ENCODE data around the gene GPALPP1. TPM values are rescaled to one million over a fixed set of nuclear protein-coding genes. Genes with fewer than 3 reads are reported as not detected.

GPALPP1 gene
- polyA plus RNA-seq, 4 donors: 6.8 to 32.5 (median 10.0) TPM

GRCh38 chr13:45046445-45046844, 57.1 kb downstream of the GPALPP1 start:
- FAIRE-seq (no peak), DNase-seq (no peak)
- 73 to 83% (median 81%) methylated on average over 4 of the region's 4 CpGs for WGBS, 3 donors
- peaks cover 0 to 2% (median 0%) of the 10 kb centered on the region in 3 donors for H3K4me1 ChIP-seq (ENCODE audit: control insufficient read depth in 3 of 3, insufficient read depth in 2 of 3, low read depth in 1 of 3, low read length in 2 of 3)
- H3K27ac ChIP-seq (ENCODE audit: low read depth in 1 of 3, low read length in 2 of 3): no peak overlapping the region
- no peaks in the 10 kb centered on the region for H3K36me3 ChIP-seq (ENCODE audit: control insufficient read depth in 3 of 3, insufficient read depth in 2 of 3, low read depth in 1 of 3, low read length in 3 of 3)
- no peaks in the 10 kb centered on the region for H3K9me3 ChIP-seq (ENCODE audit: control insufficient read depth in 2 of 2, insufficient read depth in 1 of 2, low read depth in 1 of 2, low read length in 1 of 2)
- peak overlapping the region in 1 of 3 donors; percentile 52 for H3K4me3 ChIP-seq (ENCODE audit: low read depth in 1 of 3, low read length in 3 of 3)
- H3K27me3 ChIP-seq (ENCODE audit: control insufficient read depth in 3 of 3, insufficient read depth in 3 of 3, low read length in 3 of 3): no peaks in the 10 kb centered on the region

- Histone ChIP-seq H3K4me1 (ENCODE audit: control insufficient read depth in 3 of 3, insufficient read depth in 2 of 3, low read depth in 1 of 3, low read length in 2 of 3) (peaks cover 0 to 2% (median 0%) of the 10 kb centered on the region in 3 donors), H3K27me3 (ENCODE audit: control insufficient read depth in 3 of 3, insufficient read depth in 3 of 3, low read length in 3 of 3) (no peaks in the 10 kb centered on the region), H3K4me3 (ENCODE audit: low read depth in 1 of 3, low read length in 3 of 3) (peak overlapping the region in 1 of 3 donors; percentile 52), H3K27ac (ENCODE audit: low read depth in 1 of 3, low read length in 2 of 3) (no peak overlapping the region), H3K9me3 (ENCODE audit: control insufficient read depth in 2 of 2, insufficient read depth in 1 of 2, low read depth in 1 of 2, low read length in 1 of 2) (no peaks in the 10 kb centered on the region), H3K36me3 (ENCODE audit: control insufficient read depth in 3 of 3, insufficient read depth in 2 of 3, low read depth in 1 of 3, low read length in 3 of 3) (no peaks in the 10 kb centered on the region)
- DNase-seq (peak; percentile 79 to 87), FAIRE-seq (no peak)
- WGBS, 3 donors: 13 to 16% (median 14%) methylated on average over 10 of the region's 10 CpGs
These were observed 58.3 kb downstream of the GPALPP1 start for GRCh38 chr13:45047394-45048310.

- Histone ChIP-seq H3K9me3 (ENCODE audit: control insufficient read depth in 2 of 2, insufficient read depth in 1 of 2, low read depth in 1 of 2, low read length in 1 of 2) (no peaks in the 10 kb centered on the region), H3K4me3 (ENCODE audit: low read depth in 1 of 3, low read length in 3 of 3) (no peak overlapping the region), H3K27ac (ENCODE audit: low read depth in 1 of 3, low read length in 2 of 3) (no peak overlapping the region), H3K4me1 (ENCODE audit: control insufficient read depth in 3 of 3, insufficient read depth in 2 of 3, low read depth in 1 of 3, low read length in 2 of 3) (peaks cover 0 to 2% (median 0%) of the 10 kb centered on the region in 3 donors), H3K36me3 (ENCODE audit: control insufficient read depth in 3 of 3, insufficient read depth in 2 of 3, low read depth in 1 of 3, low read length in 3 of 3) (no peaks in the 10 kb centered on the region), H3K27me3 (ENCODE audit: control insufficient read depth in 3 of 3, insufficient read depth in 3 of 3, low read length in 3 of 3) (no peaks in the 10 kb centered on the region)
- DNase-seq: no peak
- no peak for FAIRE-seq
- 44 to 57% (median 57%) methylated on average over 6 of the region's 6 CpGs for WGBS, 3 donors
These were observed 59.6 kb downstream of the GPALPP1 start for GRCh38 chr13:45048890-45049407.

- WGBS, 3 donors: 88 to 94% (median 93%) methylated on average over 3 of the region's 3 CpGs
- Histone ChIP-seq H3K4me1 (ENCODE audit: control insufficient read depth in 3 of 3, insufficient read depth in 2 of 3, low read depth in 1 of 3, low read length in 2 of 3) (peaks cover 0 to 2% (median 0%) of the 10 kb centered on the region in 3 donors), H3K36me3 (ENCODE audit: control insufficient read depth in 3 of 3, insufficient read depth in 2 of 3, low read depth in 1 of 3, low read length in 3 of 3) (no peaks in the 10 kb centered on the region), H3K27me3 (ENCODE audit: control insufficient read depth in 3 of 3, insufficient read depth in 3 of 3, low read length in 3 of 3) (no peaks in the 10 kb centered on the region), H3K27ac (ENCODE audit: low read depth in 1 of 3, low read length in 2 of 3) (no peak overlapping the region), H3K4me3 (ENCODE audit: low read depth in 1 of 3, low read length in 3 of 3) (no peak overlapping the region), H3K9me3 (ENCODE audit: control insufficient read depth in 2 of 2, insufficient read depth in 1 of 2, low read depth in 1 of 2, low read length in 1 of 2) (no peaks in the 10 kb centered on the region)
- DNase-seq (no peak), FAIRE-seq (no peak)
These were observed 60.1 kb downstream of the GPALPP1 start for GRCh38 chr13:45049478-45049877.

- H3K4me1 ChIP-seq (ENCODE audit: control insufficient read depth in 3 of 3, insufficient read depth in 2 of 3, low read depth in 1 of 3, low read length in 2 of 3): peaks cover 0 to 2% (median 0%) of the 10 kb centered on the region in 3 donors
- no peaks in the 10 kb centered on the region for H3K9me3 ChIP-seq (ENCODE audit: control insufficient read depth in 2 of 2, insufficient read depth in 1 of 2, low read depth in 1 of 2, low read length in 1 of 2)
- no peaks in the 10 kb centered on the region for H3K36me3 ChIP-seq (ENCODE audit: control insufficient read depth in 3 of 3, insufficient read depth in 2 of 3, low read depth in 1 of 3, low read length in 3 of 3)
- DNase-seq (no peak), FAIRE-seq (no peak)
- WGBS, 3 donors: 61 to 87% (median 78%) methylated on average over 5 of the region's 5 CpGs
- no peak overlapping the region for H3K4me3 ChIP-seq (ENCODE audit: low read depth in 1 of 3, low read length in 3 of 3)
- H3K27ac ChIP-seq (ENCODE audit: low read depth in 1 of 3, low read length in 2 of 3): no peak overlapping the region
- no peaks in the 10 kb centered on the region for H3K27me3 ChIP-seq (ENCODE audit: control insufficient read depth in 3 of 3, insufficient read depth in 3 of 3, low read length in 3 of 3)
These were observed 62.0 kb downstream of the GPALPP1 start for GRCh38 chr13:45051315-45051714.

- Histone ChIP-seq H3K27me3 (ENCODE audit: control insufficient read depth in 3 of 3, insufficient read depth in 3 of 3, low read length in 3 of 3) (no peaks in the 10 kb centered on the region), H3K27ac (ENCODE audit: low read depth in 1 of 3, low read length in 2 of 3) (no peak overlapping the region), H3K4me1 (ENCODE audit: control insufficient read depth in 3 of 3, insufficient read depth in 2 of 3, low read depth in 1 of 3, low read length in 2 of 3) (no peaks in the 10 kb centered on the region), H3K4me3 (ENCODE audit: low read depth in 1 of 3, low read length in 3 of 3) (no peak overlapping the region), H3K9me3 (ENCODE audit: control insufficient read depth in 2 of 2, insufficient read depth in 1 of 2, low read depth in 1 of 2, low read length in 1 of 2) (no peaks in the 10 kb centered on the region), H3K36me3 (ENCODE audit: control insufficient read depth in 3 of 3, insufficient read depth in 2 of 3, low read depth in 1 of 3, low read length in 3 of 3) (no peaks in the 10 kb centered on the region)
- FAIRE-seq (no peak), DNase-seq (peak in 1 of 2 donors; percentile 29)
- WGBS, 3 donors: 18 to 40% (median 25%) methylated on average over 8 of the region's 8 CpGs
These were observed 66.0 kb downstream of the GPALPP1 start for GRCh38 chr13:45055198-45055901.

- H3K4me1 ChIP-seq (ENCODE audit: control insufficient read depth in 3 of 3, insufficient read depth in 2 of 3, low read depth in 1 of 3, low read length in 2 of 3): no peaks in the 10 kb centered on the region
- no peaks in the 10 kb centered on the region for H3K36me3 ChIP-seq (ENCODE audit: control insufficient read depth in 3 of 3, insufficient read depth in 2 of 3, low read depth in 1 of 3, low read length in 3 of 3)
- no peak for DNase-seq
- H3K9me3 ChIP-seq (ENCODE audit: control insufficient read depth in 2 of 2, insufficient read depth in 1 of 2, low read depth in 1 of 2, low read length in 1 of 2): no peaks in the 10 kb centered on the region
- WGBS, 3 donors: 57 to 69% (median 61%) methylated on average over 7 of the region's 7 CpGs
- no peak overlapping the region for H3K4me3 ChIP-seq (ENCODE audit: low read depth in 1 of 3, low read length in 3 of 3)
- H3K27me3 ChIP-seq (ENCODE audit: control insufficient read depth in 3 of 3, insufficient read depth in 3 of 3, low read length in 3 of 3): no peaks in the 10 kb centered on the region
- H3K27ac ChIP-seq (ENCODE audit: low read depth in 1 of 3, low read length in 2 of 3): no peak overlapping the region
- FAIRE-seq: no peak
These were observed 66.7 kb downstream of the GPALPP1 start for GRCh38 chr13:45055902-45056648.

GRCh38 chr13:45060062-45060461, 70.7 kb downstream of the GPALPP1 start:
- 86 to 89% (median 87%) methylated on average over 3 of the region's 3 CpGs for WGBS, 3 donors
- H3K27me3 ChIP-seq (ENCODE audit: control insufficient read depth in 3 of 3, insufficient read depth in 3 of 3, low read length in 3 of 3): peaks cover 0 to 3% (median 0%) of the 10 kb centered on the region in 3 donors

More at GRCh38 chr13:45060062-45060461, 70.7 kb downstream of the GPALPP1 start:
- FAIRE-seq: no peak
- no peak overlapping the region for H3K4me3 ChIP-seq (ENCODE audit: low read depth in 1 of 3, low read length in 3 of 3)
- DNase-seq: no peak
- no peaks in the 10 kb centered on the region for H3K9me3 ChIP-seq (ENCODE audit: control insufficient read depth in 2 of 2, insufficient read depth in 1 of 2, low read depth in 1 of 2, low read length in 1 of 2)
- no peak overlapping the region for H3K27ac ChIP-seq (ENCODE audit: low read depth in 1 of 3, low read length in 2 of 3)
- no peaks in the 10 kb centered on the region for H3K36me3 ChIP-seq (ENCODE audit: control insufficient read depth in 3 of 3, insufficient read depth in 2 of 3, low read depth in 1 of 3, low read length in 3 of 3)
- H3K4me1 ChIP-seq (ENCODE audit: control insufficient read depth in 3 of 3, insufficient read depth in 2 of 3, low read depth in 1 of 3, low read length in 2 of 3): no peaks in the 10 kb centered on the region
